Astrocyte of the cerebellum (primary cell): ENCODE measurements around the gene CARD11.

Source experiments
- DNase-seq: peaks from one replicate; pipeline ENCODE4 v3.0.0-alpha.2; 2011; ENCODE audit warnings: low read depth
- H3K4me3 ChIP-seq: 2 replicates; pipeline ENCODE4 v1.5.1; 2011; ENCODE audit warnings: mild to moderate bottlenecking, low read depth, low read length, moderate library complexity
- CTCF ChIP-seq: IDR thresholded peaks from 2 replicates; pipeline ENCODE4 v1.5.1; 2012; ENCODE audit warnings: low read length, low read depth, moderate library complexity, mild to moderate bottlenecking; ENCODE audit errors: missing control alignments
- in situ Hi-C: cut with HindIII; loops from 2 replicates; pipeline ENCODE4 v1.10.0; 2017; ENCODE audit warnings: low sequenced_read_pairs

The CARD11 gene

GRCh38 chr7:3043544-3044371 is at the start of gene CARD11:
CARD11 (minus strand) TSS chr7:3043867; CDS start chr7:2958506, 85,361 bp downstream.
- no peak within 1 kb of the TSS for H3K4me3 ChIP-seq
- in situ Hi-C loops, result no loop called here
- no peak for DNase-seq
- no peak for TF ChIP-seq CTCF

DNA sequence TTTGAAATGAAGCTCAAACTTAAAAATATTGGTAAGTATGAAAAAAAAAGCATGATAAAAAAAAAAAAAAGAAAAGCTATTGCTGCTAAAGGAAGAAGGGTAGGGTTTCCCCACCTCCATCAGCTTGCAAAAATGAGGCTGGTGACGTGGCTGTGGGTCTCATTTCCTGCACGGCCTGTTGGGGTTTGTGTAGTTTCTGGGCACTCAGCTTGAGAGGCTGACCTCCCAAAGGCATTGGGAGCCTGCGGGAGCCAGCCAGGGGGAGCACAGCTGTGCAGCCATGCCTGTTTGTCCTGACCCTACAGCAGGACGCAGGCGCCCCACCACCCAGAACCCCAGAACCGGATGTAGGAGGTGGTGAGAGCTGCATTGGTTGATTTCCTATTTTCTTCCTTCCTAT is 48.8 kb upstream of the CARD11 start:
- TF ChIP-seq CTCF, result no peak
- no peak for DNase-seq
- H3K4me3 ChIP-seq, result no peak overlapping the region
- in situ Hi-C loops, result no loop called here

DNA sequence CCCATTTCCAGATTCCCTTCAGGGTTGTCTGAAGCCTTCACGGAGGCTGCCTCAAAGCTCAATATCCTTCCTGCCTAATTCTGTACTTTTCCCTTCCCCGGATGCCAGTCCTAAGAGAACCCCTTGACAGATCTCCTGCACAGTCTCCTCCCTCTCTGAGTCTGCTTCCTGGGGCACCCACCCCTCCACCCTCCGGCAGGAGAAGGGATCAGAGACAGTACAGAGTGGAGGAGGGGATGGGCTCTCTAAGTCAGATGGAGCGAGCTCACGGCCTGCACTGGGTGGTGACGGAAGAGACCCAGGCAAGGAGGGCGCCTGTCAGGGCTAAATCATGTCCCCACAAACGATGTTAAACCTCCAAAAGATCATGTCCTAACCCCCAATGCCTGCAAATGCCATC is 48.0 kb upstream of the CARD11 start:
- in situ Hi-C loops, result no loop called here
- DNase-seq, result no peak
- no peak overlapping the region for H3K4me3 ChIP-seq
- no peak for TF ChIP-seq CTCF

DNA sequence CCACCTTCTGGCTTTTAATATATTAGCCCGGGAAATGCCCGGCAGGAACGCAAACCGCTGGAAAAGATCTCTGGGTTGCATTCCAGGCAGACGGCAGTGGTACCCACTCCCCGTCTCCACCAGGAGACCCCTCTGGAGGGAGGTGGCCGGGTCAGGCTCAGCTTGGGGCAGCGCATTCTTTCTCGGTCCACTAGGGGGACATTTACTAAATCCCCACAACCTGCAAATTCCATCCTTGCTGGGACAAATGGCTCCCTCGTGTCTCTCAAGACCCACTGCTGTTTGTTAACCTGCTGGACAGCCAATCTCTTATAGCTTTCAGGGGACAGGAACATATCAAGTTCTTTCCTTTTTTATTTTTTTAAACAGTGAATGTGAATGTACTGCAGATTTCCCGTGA is 45.8 kb upstream of the CARD11 start:
- DNase-seq, result no peak
- in situ Hi-C loops, result no loop called here
- H3K4me3 ChIP-seq, result no peak overlapping the region
- peak; percentile 50 for TF ChIP-seq CTCF

GRCh38 chr7:3087243-3087755 is 43.6 kb upstream of the CARD11 start:
- no peak overlapping the region for H3K4me3 ChIP-seq
- DNase-seq, result peak; percentile 32
- no peak for TF ChIP-seq CTCF
- in situ Hi-C loops, result no loop called here

GRCh38 chr7:3083350-3083749 is 39.7 kb upstream of the CARD11 start:
- no peak for TF ChIP-seq CTCF
- no peak for DNase-seq
- H3K4me3 ChIP-seq, result no peak overlapping the region
- in situ Hi-C loops, result no loop called here
